GM20431 (cell line): ENCODE results near the gene ZNF578.
"Not testable (repeated sequence)": the region's sequence is repeated elsewhere in the genome, so short reads cannot be mapped to it uniquely, and the experiment has no call there.

Experiments
- in situ Hi-C: fragments of 300-500 bp; cut with MseI, MboI; formaldehyde crosslinking; loops from one replicate; pipeline ENCODE4 v1.15.0; 2020; ENCODE audit warnings: low sequenced_read_pairs; ENCODE audit not compliant: unreplicated experiment

ZNF578 gene

GRCh38 chr19:52500991-52501390 is 47.6 kb downstream of the ZNF578 start:
- in situ Hi-C loops, result not testable (repeated sequence)

- in situ Hi-C loops, result no loop called here
These were observed 53.9 kb downstream of the ZNF578 start for GRCh38 chr19:52507266-52507665.

GRCh38 chr19:52516191-52516590 is 62.8 kb downstream of the ZNF578 start:
- in situ Hi-C loops, result no loop called here

- in situ Hi-C loops, result no loop called here
These were observed 65.3 kb downstream of the ZNF578 start for GRCh38 chr19:52518646-52519045.

GRCh38 chr19:52519175-52519574 is 65.8 kb downstream of the ZNF578 start:
- in situ Hi-C loops, result not testable (repeated sequence)

GRCh38 chr19:52520013-52520412 is 66.7 kb downstream of the ZNF578 start:
- in situ Hi-C loops, result no loop called here

GRCh38 chr19:52522551-52522950 is 69.2 kb downstream of the ZNF578 start:
- in situ Hi-C loops, result no loop called here

- in situ Hi-C loops, result no loop called here
These were observed 70.7 kb downstream of the ZNF578 start for GRCh38 chr19:52524086-52524485.

- in situ Hi-C loops, result no loop called here
These were observed 74.0 kb downstream of the ZNF578 start, which contains the start of gene ZNF808 for GRCh38 chr19:52527134-52527955. ZNF808 (plus strand) TSS chr19:52527668; CDS start chr19:52543285, 15,617 bp downstream.

- in situ Hi-C loops, result no loop called here
These were observed 74.6 kb downstream of the ZNF578 start for GRCh38 chr19:52527956-52528351.

GRCh38 chr19:52532480-52532879 is 79.1 kb downstream of the ZNF578 start:
- in situ Hi-C loops, result no loop called here

GRCh38 chr19:52533901-52534300 is 80.5 kb downstream of the ZNF578 start:
- in situ Hi-C loops, result no loop called here

GRCh38 chr19:52535385-52535770 is 82.0 kb downstream of the ZNF578 start:
- in situ Hi-C loops, result not testable (repeated sequence)

GRCh38 chr19:52535771-52536447 is 82.6 kb downstream of the ZNF578 start:
- in situ Hi-C loops, result no loop called here

- in situ Hi-C loops, result no loop called here
These were observed 83.1 kb downstream of the ZNF578 start for GRCh38 chr19:52536448-52536800.

- in situ Hi-C loops, result not testable (repeated sequence)
These were observed 85.5 kb downstream of the ZNF578 start for GRCh38 chr19:52538815-52539214.

- in situ Hi-C loops, result not testable (repeated sequence)
These were observed 87.8 kb downstream of the ZNF578 start for GRCh38 chr19:52541176-52541575.

GRCh38 chr19:52541608-52542007 is 88.3 kb downstream of the ZNF578 start:
- in situ Hi-C loops, result no loop called here

- in situ Hi-C loops, result not testable (repeated sequence)
These were observed 89.2 kb downstream of the ZNF578 start for GRCh38 chr19:52542541-52542940.

GRCh38 chr19:52542984-52543664 is 89.8 kb downstream of the ZNF578 start:
- in situ Hi-C loops, result no loop called here
